ENCODE results near the gene LGSN.
"Not testable (repeated sequence)": the region's sequence is repeated elsewhere in the genome, so short reads cannot be mapped to it uniquely, and the experiment has no call there.

Gene LGSN, protein sequence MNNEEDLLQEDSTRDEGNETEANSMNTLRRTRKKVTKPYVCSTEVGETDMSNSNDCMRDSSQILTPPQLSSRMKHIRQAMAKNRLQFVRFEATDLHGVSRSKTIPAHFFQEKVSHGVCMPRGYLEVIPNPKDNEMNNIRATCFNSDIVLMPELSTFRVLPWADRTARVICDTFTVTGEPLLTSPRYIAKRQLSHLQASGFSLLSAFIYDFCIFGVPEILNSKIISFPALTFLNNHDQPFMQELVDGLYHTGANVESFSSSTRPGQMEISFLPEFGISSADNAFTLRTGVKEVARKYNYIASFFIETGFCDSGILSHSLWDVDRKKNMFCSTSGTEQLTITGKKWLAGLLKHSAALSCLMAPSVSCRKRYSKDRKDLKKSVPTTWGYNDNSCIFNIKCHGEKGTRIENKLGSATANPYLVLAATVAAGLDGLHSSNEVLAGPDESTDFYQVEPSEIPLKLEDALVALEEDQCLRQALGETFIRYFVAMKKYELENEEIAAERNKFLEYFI

DNA sequence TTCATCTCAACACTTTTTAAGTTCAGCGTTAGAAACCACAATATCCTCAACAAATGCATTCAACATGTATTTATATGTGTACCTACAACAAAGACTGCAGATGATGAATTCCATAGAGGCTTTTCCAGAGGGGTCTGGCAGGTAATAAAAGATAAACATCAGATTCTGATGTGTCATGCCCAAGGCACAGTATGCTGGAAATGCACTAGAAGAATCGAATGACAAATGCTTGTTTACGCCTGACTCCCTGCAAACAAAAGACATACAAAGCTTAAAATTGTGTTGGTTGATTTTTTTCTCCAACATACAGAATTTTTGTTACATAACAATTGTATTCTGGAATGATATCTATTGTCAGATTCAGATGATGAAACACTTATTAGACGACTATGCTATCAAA, at the start of gene LGSN:
Gene LGSN, minus strand, starts transcription at position 45 of the 400 bp plus-strand sequence. Its CDS starts 40 bp downstream, at position 5.
- Mint-ChIP-seq H3K27me3 (ENCODE audit: low read depth) (no peaks in the 10 kb centered on the region), H3K36me3 (ENCODE audit: low read depth) (no peaks in the 10 kb centered on the region), H3K4me3 (no peak within 1 kb of the TSS), H3K4me1 (ENCODE audit: low read depth) (no peaks in the 10 kb centered on the region), H3K27ac (no peak within 1 kb of the TSS), H3K9me3 (no peaks in the 10 kb centered on the region)

DNA sequence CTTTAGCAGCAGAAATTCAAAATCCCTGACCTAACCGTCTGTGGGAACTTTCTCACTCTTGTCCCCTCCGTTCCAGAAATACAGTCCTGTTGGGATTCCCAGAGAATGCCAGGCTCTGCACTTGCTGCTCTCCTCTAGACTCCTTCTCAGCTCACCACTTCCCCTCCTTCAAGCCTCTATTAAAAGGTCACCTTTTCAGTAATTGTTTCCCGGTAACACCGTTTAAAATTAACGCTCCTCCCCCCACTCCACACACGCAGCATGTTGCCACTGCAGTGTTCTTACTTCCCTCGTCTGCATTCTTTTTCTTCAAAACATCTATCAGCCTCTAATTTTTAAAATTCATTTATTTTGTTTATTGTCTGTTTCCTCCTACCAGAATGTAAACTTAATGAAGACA, 48.6 kb upstream of the LGSN start:
- peaks cover 12% of the 10 kb centered on the region for H3K9me3 Mint-ChIP-seq
- H3K4me3 Mint-ChIP-seq: no peak overlapping the region
- no peaks in the 10 kb centered on the region for H3K36me3 Mint-ChIP-seq (ENCODE audit: low read depth)
- H3K27me3 Mint-ChIP-seq (ENCODE audit: low read depth): no peaks in the 10 kb centered on the region
- H3K4me1 Mint-ChIP-seq (ENCODE audit: low read depth): no peaks in the 10 kb centered on the region
- no peak overlapping the region for H3K27ac Mint-ChIP-seq

DNA sequence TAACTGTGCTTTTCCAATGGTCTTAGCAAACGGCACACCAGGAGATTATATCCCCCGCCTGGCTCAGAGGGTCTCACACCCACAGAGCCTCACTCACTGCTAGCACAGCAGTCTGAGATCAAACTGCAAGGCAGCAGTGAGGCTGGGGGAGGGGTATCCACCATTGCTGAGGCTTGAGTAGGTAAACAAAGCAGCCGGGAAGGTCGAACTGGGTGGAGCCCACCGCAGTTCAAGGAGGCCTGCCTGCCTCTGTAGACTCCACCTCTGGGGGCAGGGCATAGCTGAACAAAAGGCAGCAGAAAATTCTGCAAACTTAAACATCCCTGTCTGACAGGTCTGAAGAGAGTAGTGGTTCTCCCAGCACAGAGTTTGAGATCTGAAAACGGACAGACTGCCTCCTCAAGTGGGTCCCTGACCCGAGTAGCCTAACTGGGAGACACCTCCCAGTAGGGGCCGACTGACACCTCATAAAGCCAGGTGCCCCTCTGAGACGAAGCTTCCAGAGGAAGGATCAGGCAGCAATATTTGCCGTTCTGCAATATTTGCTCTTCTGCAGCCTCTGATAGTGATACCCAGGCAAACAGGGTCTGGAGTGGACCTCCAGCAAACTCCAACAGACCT, 42.8 kb upstream of the LGSN start:
- not testable (repeated sequence) for H3K27ac Mint-ChIP-seq

DNA sequence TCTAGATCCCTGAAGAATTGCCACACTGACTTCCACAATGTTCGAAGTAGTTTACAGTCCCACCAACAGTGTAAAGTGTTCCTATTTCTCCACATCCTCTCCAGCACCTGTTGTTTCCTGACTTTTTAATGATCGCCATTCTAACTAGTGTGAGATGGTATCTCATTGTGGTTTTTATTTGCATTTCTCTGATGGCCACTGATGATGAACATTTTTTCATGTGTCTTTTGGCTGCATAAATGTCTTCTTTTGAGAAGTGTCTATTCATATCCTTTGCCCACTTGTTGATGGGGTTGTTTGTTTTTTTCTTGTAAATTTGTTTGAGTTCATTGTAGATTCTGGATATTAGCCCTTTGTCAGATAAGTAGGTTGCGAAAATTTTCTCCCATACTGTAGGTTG, 37.6 kb upstream of the LGSN start:
- H3K9me3 Mint-ChIP-seq; H3K4me3 Mint-ChIP-seq; H3K27ac Mint-ChIP-seq; H3K4me1 Mint-ChIP-seq (ENCODE audit: low read depth); H3K27me3 Mint-ChIP-seq (ENCODE audit: low read depth); H3K36me3 Mint-ChIP-seq (ENCODE audit: low read depth): not testable (repeated sequence)

More for the DNA sequence above, 42.8 kb upstream of the LGSN start:
- not testable (repeated sequence) for H3K4me3 Mint-ChIP-seq; H3K36me3 Mint-ChIP-seq (ENCODE audit: low read depth); H3K27me3 Mint-ChIP-seq (ENCODE audit: low read depth); H3K4me1 Mint-ChIP-seq (ENCODE audit: low read depth)
- peaks cover 12% of the 10 kb centered on the region for H3K9me3 Mint-ChIP-seq

DNA sequence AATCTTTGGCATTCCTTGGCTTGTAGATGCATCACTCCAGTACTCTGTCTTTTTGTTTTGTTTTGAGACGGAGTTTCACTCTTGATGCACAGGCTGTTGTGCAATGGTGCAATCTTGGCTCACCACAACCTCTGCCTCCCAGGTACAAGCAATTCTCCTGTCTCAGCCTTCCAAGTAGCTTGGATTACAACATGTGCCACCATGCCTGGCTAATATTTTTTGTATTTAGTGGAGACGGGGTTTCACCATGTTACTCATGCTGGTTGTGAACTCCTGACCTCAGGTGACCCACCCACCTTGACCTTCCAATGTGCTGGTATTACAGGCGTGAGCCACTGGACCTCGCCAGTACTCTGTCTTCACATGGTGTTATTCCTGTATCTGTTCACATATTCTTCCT, 35.8 kb upstream of the LGSN start:
- H3K9me3 Mint-ChIP-seq: no peaks in the 10 kb centered on the region

DNA sequence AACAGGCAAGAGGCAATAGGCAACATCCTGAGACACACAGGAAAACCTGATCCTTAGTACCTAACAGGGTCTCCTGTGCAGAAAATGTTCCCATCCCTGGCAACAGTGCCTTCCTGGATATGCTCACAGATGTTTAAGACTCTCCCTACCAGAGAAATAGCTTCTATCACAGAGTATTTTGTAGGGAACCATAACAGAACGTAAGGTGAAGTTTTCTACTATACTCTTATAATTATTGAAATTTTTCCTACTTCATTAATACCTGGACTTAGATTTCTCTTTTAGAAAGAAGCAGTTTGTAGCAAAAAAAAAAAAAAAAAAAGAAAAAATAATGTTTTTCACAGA, 33.5 kb upstream of the LGSN start:
- Mint-ChIP-seq H3K36me3 (ENCODE audit: low read depth) (no peaks in the 10 kb centered on the region), H3K4me3 (no peak overlapping the region), H3K27ac (no peak overlapping the region), H3K27me3 (ENCODE audit: low read depth) (peaks cover 4% of the 10 kb centered on the region), H3K9me3 (no peaks in the 10 kb centered on the region), H3K4me1 (ENCODE audit: low read depth) (peaks cover 14% of the 10 kb centered on the region)

More for the DNA sequence above, 35.8 kb upstream of the LGSN start:
- Mint-ChIP-seq H3K4me1 (ENCODE audit: low read depth) (peaks cover 14% of the 10 kb centered on the region), H3K27ac (no peak overlapping the region), H3K4me3 (no peak overlapping the region), H3K36me3 (ENCODE audit: low read depth) (no peaks in the 10 kb centered on the region), H3K27me3 (ENCODE audit: low read depth) (no peaks in the 10 kb centered on the region)

DNA sequence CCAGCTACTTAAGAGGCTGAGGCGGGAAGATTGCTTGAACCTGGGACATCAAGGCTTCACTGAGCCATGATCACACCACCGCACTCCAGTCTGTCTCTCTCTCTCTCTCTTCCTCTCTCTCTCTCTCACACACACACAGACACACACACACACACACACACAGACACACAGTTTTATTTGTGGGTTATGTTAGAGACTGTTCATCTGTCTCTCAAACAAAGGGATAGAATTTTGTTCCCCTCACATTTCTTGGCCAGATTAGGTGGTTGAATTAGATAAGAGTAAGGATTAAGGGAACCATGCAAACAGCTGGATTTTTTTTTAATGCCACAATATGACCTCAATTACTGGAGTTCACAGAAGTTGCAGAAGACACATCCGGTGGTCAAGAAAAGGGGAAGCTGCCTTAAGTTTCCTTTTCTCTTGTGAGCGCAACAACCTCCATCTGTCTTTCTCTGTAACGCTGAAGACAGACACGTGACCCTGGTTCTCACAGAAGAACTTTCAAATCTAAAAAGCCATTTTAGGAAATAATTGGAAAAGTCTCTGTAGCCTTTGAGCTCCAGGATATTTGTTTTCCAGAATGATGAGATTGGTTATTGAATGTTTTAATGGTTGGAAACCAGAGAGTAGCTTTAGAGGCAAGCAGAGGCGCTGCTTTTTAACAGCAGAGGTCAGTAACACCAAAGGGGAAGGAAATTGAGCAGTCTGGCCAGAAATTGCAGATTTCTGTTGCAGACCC, 32.9 kb upstream of the LGSN start:
- H3K27ac Mint-ChIP-seq: peak overlapping the region; percentile 23
- H3K36me3 Mint-ChIP-seq (ENCODE audit: low read depth): no peaks in the 10 kb centered on the region
- peaks cover 4% of the 10 kb centered on the region for H3K27me3 Mint-ChIP-seq (ENCODE audit: low read depth)
- H3K4me1 Mint-ChIP-seq (ENCODE audit: low read depth): peaks cover 14% of the 10 kb centered on the region
- H3K4me3 Mint-ChIP-seq: peak overlapping the region; percentile 52
- H3K9me3 Mint-ChIP-seq: no peaks in the 10 kb centered on the region

DNA sequence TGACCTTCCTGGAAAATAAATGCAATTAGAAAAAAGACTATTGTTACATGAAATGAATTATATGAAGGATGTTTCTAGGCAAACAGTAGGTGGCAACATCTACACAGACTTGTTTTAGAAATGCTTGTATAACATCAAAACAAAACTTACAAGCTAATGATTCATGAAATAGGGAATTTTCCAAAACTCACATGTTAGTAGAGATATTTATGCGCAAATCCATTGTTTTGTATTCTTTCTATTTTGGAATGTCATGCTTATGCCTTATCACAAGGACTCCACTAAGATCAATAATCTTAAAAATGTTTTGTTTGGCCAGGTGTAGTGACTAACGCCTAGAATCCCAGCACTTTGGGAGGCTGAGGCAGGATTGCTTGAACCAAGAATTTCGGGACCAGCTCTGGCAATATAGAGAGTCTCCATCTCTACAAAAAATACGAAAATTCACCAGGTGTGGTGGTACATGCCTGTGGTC, 32.3 kb upstream of the LGSN start:
- peaks cover 14% of the 10 kb centered on the region for H3K4me1 Mint-ChIP-seq (ENCODE audit: low read depth)
- peak overlapping the region; percentile 52 for H3K4me3 Mint-ChIP-seq
- no peaks in the 10 kb centered on the region for H3K9me3 Mint-ChIP-seq
- H3K36me3 Mint-ChIP-seq (ENCODE audit: low read depth): no peaks in the 10 kb centered on the region
- peaks cover 4% of the 10 kb centered on the region for H3K27me3 Mint-ChIP-seq (ENCODE audit: low read depth)
- H3K27ac Mint-ChIP-seq: no peak overlapping the region

DNA sequence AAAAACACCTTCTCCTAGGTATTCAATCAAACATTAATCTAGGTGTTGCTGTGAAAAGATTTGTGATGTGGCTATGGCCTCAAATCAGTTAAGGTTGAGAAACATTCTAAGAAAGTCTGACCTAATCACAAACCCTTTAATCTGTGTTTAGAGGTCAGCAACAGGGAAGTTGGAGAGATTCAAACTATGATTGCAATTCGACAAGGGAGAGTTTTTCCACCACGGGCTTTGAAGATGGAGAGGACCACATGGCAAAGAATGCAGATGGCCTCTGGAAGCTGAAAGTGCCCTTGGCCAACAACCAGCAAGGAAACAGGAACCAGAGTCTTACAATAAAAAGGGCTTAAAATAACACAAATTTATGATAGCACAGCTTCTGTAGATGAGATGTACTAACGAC, 29.6 kb upstream of the LGSN start:
- H3K9me3 Mint-ChIP-seq: no peaks in the 10 kb centered on the region
- no peaks in the 10 kb centered on the region for H3K36me3 Mint-ChIP-seq (ENCODE audit: low read depth)
- peaks cover 14% of the 10 kb centered on the region for H3K4me1 Mint-ChIP-seq (ENCODE audit: low read depth)
- H3K27ac Mint-ChIP-seq: no peak overlapping the region
- no peak overlapping the region for H3K4me3 Mint-ChIP-seq
- peaks cover 6% of the 10 kb centered on the region for H3K27me3 Mint-ChIP-seq (ENCODE audit: low read depth)

DNA sequence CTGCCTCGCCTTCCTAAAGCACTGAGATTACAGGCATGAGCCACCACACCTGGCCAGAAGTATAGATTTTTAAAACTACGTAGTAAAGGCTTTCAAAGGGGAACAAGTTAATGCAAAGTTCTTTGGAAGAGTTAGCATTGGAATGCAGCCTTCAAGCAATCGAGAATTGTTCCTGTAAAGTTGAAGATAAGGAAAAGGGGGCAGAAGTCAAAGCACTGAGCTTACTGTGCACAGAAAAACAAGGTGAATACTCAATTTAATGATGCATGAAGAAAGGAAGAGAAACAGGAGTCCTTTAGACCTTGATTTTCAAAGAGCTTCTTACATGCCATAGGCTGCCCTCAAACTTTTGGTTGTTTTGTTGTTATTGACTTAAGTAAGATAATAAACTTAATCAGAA, 29.1 kb upstream of the LGSN start:
- Mint-ChIP-seq H3K4me3 (no peak overlapping the region), H3K4me1 (ENCODE audit: low read depth) (peaks cover 14% of the 10 kb centered on the region), H3K27me3 (ENCODE audit: low read depth) (peaks cover 10% of the 10 kb centered on the region), H3K27ac (no peak overlapping the region), H3K36me3 (ENCODE audit: low read depth) (no peaks in the 10 kb centered on the region), H3K9me3 (no peaks in the 10 kb centered on the region)

DNA sequence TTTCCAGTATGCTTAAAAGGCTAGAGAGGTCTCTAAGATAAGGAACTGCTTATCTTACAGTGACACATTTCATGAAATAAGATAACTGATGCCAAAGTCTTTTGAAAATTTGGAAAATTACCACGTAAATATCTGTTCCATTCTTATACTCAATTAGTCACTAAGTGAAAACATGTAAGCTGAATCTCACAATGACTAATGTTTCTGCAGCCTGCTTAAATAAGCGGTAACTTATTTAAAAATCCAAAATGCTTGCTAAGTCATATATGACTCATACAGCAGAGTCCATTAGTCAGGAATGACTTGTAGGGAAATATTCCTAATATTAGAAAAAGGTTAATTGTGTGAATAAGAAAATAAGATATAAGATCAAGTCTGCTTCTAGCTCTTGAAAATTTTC, 27.8 kb upstream of the LGSN start:
- Mint-ChIP-seq H3K4me1 (ENCODE audit: low read depth) (peaks cover 8% of the 10 kb centered on the region), H3K27me3 (ENCODE audit: low read depth) (peaks cover 10% of the 10 kb centered on the region), H3K27ac (no peak overlapping the region), H3K36me3 (ENCODE audit: low read depth) (no peaks in the 10 kb centered on the region), H3K4me3 (no peak overlapping the region), H3K9me3 (no peaks in the 10 kb centered on the region)

DNA sequence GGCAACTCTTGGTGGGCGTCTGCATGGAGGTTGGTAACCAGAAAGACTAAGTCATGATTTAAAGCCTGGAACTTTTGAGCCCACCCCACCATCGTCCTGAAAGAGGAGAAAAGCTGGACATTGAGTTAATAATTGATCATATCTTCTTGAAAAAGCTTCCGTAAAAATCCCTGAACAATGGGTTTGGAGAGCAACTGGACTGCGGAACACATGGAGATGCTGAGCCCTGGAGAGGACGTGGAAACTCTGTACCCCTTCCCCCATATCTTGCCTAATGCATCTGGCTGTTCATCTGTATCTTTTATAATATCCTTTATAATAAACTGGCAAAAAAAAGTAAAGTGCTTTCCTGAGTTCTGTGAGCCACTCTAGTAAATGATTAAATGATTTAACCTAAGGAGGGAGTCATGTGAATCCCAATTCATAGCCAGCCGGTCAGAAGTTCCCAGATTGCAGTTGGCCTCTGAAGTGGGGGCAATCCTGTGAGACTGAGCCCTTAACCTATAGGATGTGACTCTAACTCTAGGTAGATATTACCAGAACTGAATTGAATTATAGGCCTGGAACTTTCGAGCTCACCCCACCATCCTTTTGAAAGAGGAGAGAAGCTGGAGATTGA, 26.5 kb upstream of the LGSN start:
- Mint-ChIP-seq H3K4me3 (no peak overlapping the region), H3K36me3 (ENCODE audit: low read depth) (no peaks in the 10 kb centered on the region), H3K4me1 (ENCODE audit: low read depth) (no peaks in the 10 kb centered on the region), H3K9me3 (no peaks in the 10 kb centered on the region), H3K27me3 (ENCODE audit: low read depth) (peaks cover 10% of the 10 kb centered on the region), H3K27ac (no peak overlapping the region)

DNA sequence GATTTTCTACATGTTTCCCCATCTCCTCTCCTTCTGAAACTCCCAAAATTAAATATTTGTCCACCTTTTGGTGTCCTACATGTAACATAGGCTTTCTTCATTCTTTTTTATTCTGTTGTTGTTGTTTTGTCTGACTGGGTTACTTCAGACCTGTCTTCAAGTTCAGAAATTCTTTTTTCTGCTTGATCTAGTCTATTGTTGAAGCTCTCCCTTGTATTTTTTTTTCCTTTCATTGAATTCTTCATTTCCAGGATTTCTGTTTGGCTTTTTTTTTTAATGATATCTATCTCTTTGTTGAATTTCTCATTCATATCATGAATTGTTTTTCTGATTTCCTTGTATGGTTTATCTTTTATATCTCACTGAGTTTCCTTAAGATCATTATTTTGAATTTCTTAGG, 20.6 kb upstream of the LGSN start:
- Mint-ChIP-seq H3K36me3 (ENCODE audit: low read depth) (no peaks in the 10 kb centered on the region), H3K27ac (no peak overlapping the region), H3K27me3 (ENCODE audit: low read depth) (peaks cover 5% of the 10 kb centered on the region), H3K9me3 (peaks cover 17% of the 10 kb centered on the region), H3K4me1 (ENCODE audit: low read depth) (no peaks in the 10 kb centered on the region), H3K4me3 (no peak overlapping the region)

DNA sequence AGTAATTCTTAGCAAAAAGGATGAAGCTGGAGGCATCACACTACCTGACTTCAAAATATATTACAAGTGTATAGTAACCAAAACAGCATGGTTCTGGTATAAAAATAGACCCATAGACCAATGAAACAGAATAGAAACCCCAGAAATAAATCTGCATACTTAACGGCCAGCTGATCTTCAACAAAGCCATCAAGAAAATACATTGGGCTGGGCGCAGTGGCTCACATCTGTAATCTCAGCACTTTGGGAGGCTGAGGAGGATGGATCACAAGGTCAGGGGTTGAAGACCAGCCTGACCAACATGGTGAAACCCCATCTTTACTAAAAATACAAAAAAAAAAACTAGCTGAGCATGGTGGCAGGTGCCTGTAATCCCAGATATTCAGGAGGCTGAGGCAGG, 14.9 kb upstream of the LGSN start:
- not testable (repeated sequence) for H3K36me3 Mint-ChIP-seq (ENCODE audit: low read depth); H3K27ac Mint-ChIP-seq; H3K4me3 Mint-ChIP-seq; H3K4me1 Mint-ChIP-seq (ENCODE audit: low read depth); H3K27me3 Mint-ChIP-seq (ENCODE audit: low read depth)
- peaks cover 15% of the 10 kb centered on the region for H3K9me3 Mint-ChIP-seq

Data from T-helper 1 cell treated with Interleukin-12 subunit alpha and Interleukin-12 subunit beta and Interleukin-4 antibody, amounts not matched to agents 30 μg/mL and 1 μg/mL, for 36 hours (primary cell).